Measurements from ENCODE around the gene CADM2.

Gene CADM2

DNA sequence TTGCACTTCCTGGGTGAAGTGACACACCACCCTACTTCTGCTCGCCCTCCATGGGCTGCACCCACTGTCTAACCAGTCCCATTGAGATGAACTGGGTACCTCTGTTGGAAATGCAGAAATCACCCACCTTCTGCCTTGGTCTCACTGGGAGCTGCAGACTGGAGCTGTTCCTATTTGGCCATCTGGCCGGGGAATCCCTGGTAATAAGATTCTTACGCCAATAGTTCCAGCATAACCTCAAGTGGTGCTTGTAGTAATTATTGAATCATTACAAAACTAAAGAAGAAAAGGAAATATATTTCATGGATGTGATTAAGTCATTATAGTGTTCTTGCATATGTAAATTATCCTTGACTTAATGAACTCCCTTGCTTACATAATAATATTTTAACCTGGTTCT, 841.9 kb downstream of the CADM2 start:
- no peak for DNase-seq (ENCODE audit: low read depth)

DNA sequence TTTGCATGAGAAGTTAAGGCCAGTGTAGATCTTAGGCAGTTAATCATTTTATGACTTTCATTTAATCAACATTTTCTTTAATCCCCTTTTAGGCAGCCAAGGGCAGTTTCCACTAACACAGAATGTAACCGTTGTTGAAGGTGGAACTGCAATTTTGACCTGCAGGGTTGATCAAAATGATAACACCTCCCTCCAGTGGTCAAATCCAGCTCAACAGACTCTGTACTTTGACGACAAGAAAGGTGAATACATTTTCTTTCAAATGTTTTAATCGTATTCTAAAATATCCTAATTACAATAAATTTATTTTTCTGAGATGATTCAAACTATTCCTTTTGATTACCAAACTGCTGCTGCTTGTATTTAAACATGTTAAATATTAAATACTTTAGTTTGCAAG, 843.2 kb downstream of the CADM2 start:
- DNase-seq (ENCODE audit: low read depth), result no peak

DNA sequence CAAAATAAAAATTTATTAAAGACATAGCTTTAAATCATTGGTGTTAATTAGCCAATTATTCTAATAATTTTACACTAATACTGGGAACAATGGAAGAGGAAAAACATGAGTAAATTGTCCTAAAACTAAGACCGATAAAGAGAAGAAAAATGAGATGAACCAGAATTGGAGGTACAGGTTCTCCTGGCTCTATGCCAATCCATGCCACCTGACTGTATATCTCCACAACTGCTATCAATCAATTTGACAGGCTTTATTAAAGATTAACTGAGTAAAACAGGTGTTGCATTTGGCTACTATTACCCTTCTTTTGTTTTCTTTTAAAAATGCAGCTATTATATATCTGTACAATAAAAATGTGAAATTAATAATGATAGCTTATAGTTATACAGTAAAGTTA, 850.0 kb downstream of the CADM2 start:
- DNase-seq (ENCODE audit: low read depth), result no peak

DNA sequence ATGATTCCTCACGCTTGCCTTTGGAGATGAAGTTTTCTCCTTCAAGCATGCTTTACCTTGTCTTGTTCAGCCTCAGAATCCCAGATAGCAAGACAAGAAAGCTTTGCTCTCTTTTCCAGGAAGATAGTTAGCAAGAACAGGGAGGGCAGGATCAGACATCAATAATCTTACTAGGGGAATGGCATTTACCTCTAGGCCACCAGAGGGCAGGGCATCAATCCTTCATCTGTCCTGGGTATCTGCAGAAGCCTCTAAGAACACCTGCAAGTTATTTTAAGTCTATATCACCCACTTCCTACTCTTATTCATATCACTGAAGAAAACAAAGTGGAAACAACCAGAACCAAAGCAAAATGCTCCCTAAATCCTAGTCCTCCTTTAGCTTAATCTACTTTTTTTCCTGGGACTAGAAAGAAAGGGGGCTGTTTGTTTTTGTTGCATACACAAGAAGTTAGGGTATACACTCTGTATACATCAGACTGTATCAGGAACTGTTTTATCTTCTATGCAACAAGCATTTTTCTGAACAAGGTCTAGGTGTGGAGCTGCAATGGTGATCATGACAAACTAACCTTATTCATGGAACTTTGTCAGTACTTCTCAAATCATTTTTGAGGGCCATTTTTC, 862.5 kb downstream of the CADM2 start:
- no peak for DNase-seq (ENCODE audit: low read depth)

DNA sequence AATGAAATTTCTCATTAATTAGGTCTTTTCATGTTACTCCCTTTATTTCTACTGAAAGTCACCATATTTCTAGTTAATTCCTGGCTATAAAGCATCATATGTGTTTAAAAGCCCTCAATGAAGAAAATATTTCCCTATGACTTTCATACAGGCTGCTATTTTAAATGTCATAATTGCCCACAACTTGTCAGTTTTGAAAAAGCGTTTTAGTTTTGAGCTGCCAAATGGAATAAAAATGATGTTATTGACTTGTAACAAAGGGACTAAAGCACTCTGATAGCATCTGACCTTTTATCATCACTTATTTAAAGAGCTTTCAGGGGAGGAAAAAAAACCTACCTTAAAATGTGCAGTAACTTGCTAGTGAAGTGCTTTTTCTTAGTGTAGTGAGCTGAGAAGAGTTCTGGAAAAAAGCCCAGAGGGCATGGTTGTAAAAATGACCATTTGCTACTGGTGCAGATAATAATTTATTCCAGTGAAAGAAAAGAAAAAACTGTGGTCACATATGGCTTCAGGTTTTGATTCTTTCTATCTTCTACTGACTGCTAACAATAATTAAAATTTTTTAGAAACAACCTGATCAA, 877.2 kb downstream of the CADM2 start:
- no peak for DNase-seq (ENCODE audit: low read depth)

DNA sequence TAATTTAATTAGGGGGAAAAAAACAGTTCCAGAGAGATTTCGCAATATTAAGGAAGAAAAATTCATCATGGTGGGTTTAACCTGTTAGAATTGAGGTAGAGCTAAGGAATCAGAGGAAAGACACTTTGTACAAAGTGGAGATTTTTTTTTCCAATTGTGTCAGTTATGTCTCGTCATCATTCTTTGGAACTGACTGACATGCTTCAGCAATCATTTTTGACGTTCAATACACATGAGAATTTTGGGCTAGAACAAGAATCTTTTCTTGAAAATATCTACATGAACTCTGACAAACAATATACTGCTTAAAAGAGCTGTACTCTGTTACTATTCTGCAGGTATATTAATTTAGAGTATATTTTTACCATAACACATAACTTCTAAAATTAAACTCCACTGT, 878.6 kb downstream of the CADM2 start:
- DNase-seq (ENCODE audit: low read depth), result no peak

DNA sequence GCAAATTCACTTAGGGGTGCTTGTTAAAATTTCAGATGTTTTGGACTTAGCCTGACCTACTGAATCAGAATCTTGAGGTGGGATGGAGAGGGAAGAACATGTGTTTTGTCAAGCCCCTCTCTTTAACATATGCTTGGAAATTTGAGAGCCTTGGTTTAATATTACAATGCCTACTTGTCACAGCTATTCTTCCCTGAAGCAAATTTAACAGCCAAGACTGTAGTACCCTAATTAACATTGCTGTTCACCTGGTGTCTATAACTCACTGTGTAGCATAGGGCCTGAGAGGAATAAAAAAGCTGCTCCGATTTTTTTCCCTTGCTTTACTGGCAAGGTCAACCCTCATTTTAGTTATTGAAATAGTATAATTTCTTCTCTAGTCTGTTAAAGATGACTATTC, 880.1 kb downstream of the CADM2 start:
- DNase-seq (ENCODE audit: low read depth), result no peak

DNA sequence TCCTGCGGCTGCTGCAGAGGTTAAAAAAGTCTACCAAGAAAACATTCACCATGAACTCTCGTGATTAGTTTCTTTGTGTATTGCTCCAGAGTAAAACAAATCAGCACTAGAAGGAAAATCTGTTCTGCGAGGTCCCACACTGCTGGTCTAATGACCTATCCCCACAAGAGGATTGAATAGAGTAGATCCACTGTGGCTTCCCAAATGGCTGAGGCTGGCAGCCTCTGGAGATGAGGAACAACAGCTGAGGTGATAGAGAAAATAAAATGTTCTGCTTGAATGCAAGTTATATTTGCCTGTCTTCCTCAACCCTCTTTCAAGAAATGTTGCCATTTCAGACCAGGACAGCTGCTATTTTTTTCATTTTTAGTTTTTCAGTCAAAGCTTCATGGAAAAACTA, 883.3 kb downstream of the CADM2 start:
- no peak for DNase-seq (ENCODE audit: low read depth)

DNA sequence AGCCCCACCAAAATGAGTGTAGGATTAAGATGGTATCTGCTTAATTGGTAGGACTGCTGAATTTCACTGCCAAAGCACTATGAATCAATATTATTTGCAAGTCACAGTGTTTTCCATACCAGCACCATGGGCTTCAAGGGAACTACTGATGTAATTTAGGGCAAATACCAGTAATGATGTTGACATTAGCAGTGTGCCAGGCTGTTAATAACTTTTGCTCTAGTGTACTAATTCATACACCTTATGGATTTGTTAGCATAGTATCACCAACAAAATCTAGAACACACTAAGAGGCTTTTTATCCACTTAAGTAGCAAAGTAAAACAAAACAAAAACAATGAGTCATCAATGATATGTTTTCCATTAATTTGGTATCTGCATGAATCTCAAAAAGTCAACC, 888.2 kb downstream of the CADM2 start:
- no peak for DNase-seq (ENCODE audit: low read depth)

DNA sequence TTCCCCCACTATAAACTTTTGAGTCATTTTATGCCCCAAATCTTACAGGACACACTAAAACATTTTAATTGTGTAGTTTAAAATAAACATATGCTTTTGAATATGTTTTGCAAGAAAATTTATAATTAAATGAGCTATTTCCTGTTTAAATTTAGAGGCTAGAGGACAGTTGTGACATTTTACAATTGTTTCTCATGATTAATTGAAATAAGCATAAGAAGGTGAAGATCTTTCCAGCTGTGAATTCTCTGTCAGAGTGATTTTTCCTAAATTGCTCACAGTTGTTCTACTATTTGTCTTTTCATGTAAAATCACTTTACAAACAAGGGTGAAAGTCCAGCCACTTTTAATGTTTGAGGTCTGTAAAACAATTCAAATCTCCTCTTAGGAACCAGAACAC, 892.3 kb downstream of the CADM2 start:
- no peak for DNase-seq (ENCODE audit: low read depth)

DNA sequence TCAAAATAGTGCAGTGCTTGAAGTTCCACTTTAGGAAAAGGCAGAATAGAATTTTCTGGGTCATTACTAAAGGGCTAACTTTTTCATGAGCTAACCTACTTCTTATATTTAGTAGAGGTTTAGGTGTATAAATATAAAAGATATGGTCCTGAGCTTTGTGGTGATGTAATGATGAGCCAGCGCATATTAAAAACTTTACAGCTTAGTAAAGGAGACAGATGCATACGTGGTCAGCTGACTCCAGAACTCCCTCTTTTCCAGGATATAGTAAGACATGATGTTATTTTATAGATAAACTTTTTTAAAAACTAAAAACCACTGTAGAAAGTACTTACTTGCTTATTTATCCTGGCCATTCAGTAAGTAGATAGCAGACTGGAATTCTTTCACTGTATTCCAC, 895.0 kb downstream of the CADM2 start:
- no peak for DNase-seq (ENCODE audit: low read depth)

DNA sequence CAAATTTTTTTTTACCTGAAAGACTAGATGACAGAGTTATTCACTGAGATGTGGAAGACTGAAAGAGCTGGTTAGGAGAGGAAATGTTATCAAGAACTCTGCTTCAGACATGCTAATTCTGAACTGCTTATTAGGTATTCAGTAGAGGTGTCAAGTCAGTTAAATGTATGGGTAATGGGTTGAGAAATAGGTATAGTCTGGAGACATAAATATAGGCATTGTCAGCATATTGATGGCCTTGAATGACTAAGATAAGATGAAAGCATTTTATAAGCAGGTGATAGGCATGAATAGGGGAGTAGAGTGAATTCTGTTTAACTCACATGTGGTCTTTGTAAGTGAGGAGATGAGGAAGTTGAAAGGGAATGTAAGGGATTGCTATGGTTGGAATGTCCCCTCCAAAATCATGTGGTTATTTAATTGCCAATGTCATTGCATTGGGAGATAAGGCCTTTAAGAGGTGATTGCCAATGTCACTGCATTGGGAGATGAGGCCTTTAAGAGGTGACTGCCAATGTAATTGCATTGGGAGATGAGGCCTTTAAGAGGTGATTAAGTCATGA, 904.2 kb downstream of the CADM2 start:
- no peak for DNase-seq (ENCODE audit: low read depth)

DNA sequence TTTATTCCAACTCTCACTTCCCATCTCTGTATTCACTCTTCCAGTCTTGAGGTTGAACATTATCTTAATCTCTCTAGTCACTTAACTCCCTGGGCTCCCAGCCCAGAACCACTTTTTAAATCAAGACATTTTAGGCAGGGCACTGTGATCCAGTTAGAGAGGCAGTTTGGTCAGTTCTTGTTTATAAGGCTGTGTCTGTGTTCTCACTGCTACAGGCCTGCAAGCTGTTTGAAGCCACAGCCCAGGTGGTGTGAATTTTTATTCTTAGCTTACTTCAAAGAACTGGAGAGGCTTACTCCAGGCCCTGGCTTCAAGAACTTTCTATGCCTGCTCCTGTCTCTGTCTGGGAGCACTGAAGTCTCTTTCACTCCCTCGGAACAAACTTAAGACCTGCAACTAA, 906.1 kb downstream of the CADM2 start:
- no peak for DNase-seq (ENCODE audit: low read depth)

DNA sequence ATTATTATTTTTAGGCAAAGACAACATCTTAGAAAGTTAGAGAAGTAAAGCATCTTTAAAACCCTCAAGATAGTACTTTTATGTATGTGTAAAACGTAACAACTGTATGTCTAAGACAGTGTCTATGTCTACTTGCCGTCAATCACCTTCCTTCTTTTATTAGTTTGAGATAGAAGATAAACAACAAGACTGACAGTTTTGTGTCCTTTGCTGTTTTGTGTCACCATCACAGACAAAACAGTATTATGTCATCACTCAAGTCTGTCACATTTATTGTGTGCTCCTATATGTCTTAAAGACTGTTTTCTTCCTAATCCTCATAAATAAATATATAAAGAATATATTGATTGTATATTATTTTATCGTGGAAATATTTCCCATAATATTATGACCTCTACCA, 908.3 kb downstream of the CADM2 start:
- no peak for DNase-seq (ENCODE audit: low read depth)

DNA sequence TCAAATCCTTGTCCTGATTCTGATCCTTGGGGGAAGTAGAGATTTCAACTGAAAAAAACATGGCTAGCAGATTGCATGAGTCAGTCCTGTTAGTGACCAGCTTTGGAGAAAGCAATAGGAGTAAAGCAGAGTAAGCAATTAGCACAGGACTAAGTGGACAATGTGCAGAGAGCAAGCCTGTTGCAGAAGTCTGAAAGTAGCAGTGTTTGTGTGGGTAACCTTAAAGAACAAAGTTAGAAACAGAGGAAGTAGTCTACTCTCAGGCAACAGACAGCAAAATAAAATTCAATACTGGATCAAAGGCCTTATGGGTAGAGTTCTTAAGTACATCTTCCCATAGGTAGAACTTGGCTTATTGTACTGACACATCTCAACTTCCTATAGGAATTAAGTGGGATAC, 916.8 kb downstream of the CADM2 start:
- no peak for DNase-seq (ENCODE audit: low read depth)

DNA sequence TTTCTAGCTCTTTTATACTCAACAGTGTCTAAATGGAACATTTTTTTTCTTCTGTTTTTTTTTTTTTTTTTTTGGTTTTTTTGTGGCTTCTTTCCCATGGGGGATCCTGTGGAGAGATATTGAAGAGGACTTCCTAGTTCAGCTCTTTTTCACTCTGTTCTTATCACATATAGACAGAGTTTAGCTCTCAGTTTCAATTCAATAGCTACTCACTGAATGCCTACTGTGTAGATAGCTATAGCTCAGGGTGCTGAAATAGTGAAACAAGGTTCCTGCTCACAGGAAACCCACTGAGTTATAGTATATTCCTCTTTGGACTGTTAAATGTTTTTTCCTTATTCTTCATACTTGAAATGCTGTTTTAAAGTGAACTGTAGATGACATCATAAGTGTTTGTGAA, 918.8 kb downstream of the CADM2 start:
- DNase-seq (ENCODE audit: low read depth), result no peak

DNA sequence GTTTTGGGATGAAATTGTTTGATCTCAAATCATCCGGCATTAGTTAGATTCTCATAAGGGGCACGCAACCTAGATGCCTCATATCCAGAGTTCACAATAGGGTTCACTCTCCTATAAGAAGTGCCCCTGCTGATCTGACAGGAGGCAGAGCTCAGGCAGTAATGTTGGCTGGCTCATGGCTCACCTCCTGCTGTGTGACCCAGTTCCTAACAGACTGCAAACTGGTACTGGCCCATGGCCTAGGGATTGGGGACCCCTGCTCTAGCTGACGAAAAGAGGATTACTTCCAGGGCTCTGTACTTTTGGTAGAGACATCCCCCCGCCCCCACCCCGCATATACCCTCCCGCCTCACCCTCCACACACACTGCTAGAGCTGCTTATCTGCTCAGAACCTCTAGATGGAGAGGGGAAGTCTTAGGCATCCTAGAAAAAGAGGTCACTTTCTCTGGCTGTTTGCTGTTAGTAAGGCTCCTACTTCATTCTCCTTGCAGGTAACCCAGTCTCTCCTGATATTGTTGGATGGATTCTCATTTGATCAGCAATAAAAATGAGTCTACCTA, 923.1 kb downstream of the CADM2 start:
- DNase-seq (ENCODE audit: low read depth), result no peak

DNA sequence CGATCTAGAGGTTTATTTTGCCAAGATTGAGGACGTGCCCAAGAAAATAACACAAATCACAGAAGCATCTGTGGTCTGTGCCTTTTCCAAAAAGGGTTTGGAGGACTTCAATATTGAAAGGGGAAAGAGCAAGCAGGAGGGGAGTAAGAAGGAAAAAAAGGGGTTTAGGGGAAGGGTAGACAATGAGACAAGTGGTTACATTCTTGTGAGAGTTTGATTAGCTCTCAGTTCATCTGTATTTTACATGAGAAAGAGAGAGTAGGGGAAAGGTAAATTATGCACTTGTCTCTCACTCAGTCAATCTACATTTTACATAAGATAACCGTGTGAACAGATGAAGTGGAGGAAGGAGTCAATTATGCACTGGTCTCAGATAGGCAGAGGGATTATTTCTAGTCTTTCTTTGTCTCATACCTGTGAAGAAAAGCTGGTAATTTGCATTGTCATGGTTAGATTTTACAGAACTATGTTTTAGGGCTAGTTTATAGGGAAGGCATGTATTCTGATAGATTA, 931.3 kb downstream of the CADM2 start:
- DNase-seq (ENCODE audit: low read depth), result no peak

DNA sequence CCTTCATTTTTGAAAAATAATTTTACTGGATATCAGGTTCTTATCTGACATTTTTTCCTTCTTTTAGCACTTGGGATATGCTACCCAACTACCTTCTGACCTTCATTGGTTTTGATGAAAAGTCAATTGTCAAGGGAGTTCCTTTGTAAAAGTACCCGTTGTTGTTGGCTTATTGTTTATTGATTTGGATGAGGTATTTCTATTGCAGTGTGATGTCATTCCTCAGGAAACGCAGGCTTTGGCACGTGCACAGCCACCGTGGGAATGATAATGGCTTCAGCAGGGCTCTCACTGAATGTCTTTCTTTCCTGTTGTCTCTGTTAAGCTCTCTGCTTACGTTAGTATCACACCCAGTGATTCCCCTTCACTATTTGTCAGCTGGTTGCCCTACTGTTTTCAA, 944.6 kb downstream of the CADM2 start:
- DNase-seq (ENCODE audit: low read depth), result no peak

DNA sequence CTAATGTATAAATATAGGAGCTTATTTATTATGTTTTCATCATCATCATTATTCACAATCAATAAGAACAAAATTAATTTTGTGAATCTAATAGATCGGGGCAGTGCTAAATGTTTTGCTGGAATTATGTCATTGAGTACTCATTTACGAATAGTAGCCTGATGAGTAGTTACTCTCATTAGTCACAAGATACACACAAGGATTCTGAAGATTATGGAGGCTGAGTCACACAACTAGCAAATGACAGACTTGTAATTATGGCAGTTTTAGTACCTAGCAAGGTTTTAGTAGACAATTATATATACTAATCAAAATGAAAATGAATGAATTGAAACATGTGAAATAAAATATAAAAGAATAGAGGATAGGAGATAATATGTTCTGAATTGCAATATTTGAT, 954.2 kb downstream of the CADM2 start:
- DNase-seq (ENCODE audit: low read depth), result no peak

DNA sequence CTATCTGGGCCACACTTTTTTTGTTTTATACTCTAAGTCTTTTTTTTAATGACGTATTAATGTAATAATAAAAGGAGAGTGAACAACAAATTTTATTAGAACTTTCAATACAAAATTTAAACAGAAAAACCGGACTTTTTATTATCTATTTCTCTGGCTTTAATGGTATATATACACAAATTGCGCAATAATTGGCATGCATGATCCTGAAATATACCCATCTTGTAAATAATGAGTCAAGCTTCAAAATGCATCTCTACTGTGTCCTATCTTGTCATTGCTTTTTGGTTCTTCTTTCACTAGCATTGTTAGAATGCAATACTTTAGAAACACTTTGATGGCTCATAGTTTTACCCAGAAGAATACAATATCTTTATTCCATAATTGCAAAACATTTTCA, 963.6 kb downstream of the CADM2 start:
- DNase-seq (ENCODE audit: low read depth), result no peak

DNA sequence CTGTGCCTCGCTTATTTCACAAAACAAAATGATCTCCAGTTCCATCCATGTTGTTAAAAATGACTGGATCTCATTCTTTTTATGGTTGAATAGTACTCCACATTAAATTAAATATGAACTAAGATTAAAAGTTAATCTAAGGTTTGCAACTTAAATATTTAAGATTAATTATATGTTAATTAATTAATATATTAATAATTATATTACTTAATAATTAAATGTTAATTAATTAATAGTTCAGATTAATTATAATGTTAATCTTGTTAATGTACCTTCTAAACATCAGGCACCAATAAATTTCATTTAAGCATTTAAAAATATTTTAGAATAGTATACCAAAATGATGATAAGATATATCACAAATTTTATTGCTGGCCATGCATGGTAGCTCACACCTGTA, 971.9 kb downstream of the CADM2 start:
- DNase-seq (ENCODE audit: low read depth), result no peak

DNA sequence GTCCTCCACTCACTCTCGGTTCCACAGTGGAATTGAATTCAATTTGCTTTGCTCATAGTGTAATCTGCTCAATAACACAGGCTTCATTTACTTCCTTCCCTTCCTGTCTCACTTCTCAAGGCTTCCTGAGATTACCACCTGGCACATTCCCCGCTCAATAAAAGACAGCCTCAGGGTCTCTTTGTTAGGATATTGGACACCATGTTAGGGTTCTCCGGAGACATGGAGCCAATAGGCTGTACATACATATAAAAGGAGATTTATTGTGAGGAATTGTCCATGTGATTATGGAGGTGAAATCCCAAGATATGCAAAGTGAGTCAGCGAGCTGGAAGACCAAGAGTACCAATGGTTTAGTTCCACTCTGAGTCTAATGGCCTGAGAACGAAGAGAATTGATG, 974.5 kb downstream of the CADM2 start:
- no peak for DNase-seq (ENCODE audit: low read depth)

DNA sequence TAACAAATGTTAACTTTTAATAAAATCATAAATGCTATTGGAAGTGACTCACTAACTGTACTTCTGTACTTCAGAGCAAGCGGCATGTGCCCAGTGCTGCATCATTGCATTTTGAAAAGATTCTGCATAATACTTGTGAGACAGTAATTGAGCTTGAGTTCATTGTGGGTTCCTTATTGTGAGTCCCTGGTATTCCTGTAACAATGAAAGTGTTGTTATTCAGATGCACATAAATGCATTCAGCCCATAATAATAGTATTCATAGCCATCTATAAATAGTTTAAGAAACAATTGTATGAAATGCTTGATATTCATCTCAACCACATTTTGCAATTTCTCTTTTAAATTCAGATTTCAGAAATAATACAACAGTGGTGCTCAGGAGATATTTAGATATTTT, 976.4 kb downstream of the CADM2 start:
- DNase-seq (ENCODE audit: low read depth), result no peak

Measured in activated T-helper 9 cell treated with anti-CD3 and anti-CD28 coated beads, Interleukin-2, amount 50 U/mL, for 16 hours (primary cell).